Measurements from ENCODE around the gene FAF1. TPM values are rescaled to one million over a fixed set of nuclear protein-coding genes. Genes with fewer than 3 reads are reported as not detected.

FAF1 gene
- total and polyA plus RNA-seq, 2 donors (not counting 1 experiment from before 2014, with no cell fraction given): 39.6 to 40.0 TPM

- no peak for DNase-seq (ENCODE audit: low read depth in 2 of 2)
- H3K4me1 ChIP-seq (ENCODE audit: control insufficient read depth, extremely low read depth, insufficient read depth, low read length): no peaks in the 10 kb centered on the region
- no peaks in the 10 kb centered on the region for H3K79me2 ChIP-seq (ENCODE audit: control insufficient read depth, insufficient read depth, low read length)
- no peaks in the 10 kb centered on the region for H3K27me3 ChIP-seq (ENCODE audit: control insufficient read depth, insufficient read depth, low read length)
- H3K36me3 ChIP-seq (ENCODE audit: control insufficient read depth, insufficient read depth, low read length): no peaks in the 10 kb centered on the region
- no peak overlapping the region for H3K4me2 ChIP-seq (ENCODE audit: extremely low read depth, insufficient read depth, low read length)
- H3K9me3 ChIP-seq (ENCODE audit: control insufficient read depth, insufficient read depth, low read depth, low read length): no peaks in the 10 kb centered on the region
- H3K27ac ChIP-seq (ENCODE audit: insufficient read depth, low read length): no peak overlapping the region
- H3K4me3 ChIP-seq (replicated peaks in 1 of 4; ENCODE audit: control extremely low read depth in 1 of 4, insufficient read depth in 1 of 4, low read depth in 3 of 4, low read length in 4 of 4): no peak overlapping the region
- H3K9ac ChIP-seq (ENCODE audit: insufficient read depth, low read length): no peak overlapping the region
- no peaks in the 10 kb centered on the region for H4K20me1 ChIP-seq (ENCODE audit: control insufficient read depth, extremely low read depth, insufficient read depth, low read length)
- TF ChIP-seq CTCF (conservative IDR thresholded peaks at IDR 0.05 in 1 of 2, IDR thresholded peaks at IDR 0.05 in 1 of 2; ENCODE audit: low read depth in 1 of 2, low read length in 2 of 2) (no peak), EZH2 (IDR thresholded peaks at IDR 0.05; ENCODE audit: low read length, missing control alignments) (no peak)
- H2AFZ ChIP-seq (ENCODE audit: low read length): no peak overlapping the region
Observed at GRCh38 chr1:50609508-50609907, 350.6 kb downstream of the FAF1 start.

GRCh38 chr1:50605186-50605875 is 354.7 kb downstream of the FAF1 start:
- peak; percentile 29 to 45 for DNase-seq (ENCODE audit: low read depth in 2 of 2)
- no peak overlapping the region for H3K4me2 ChIP-seq (ENCODE audit: extremely low read depth, insufficient read depth, low read length)
- no peaks in the 10 kb centered on the region for H3K79me2 ChIP-seq (ENCODE audit: control insufficient read depth, insufficient read depth, low read length)
- H4K20me1 ChIP-seq (ENCODE audit: control insufficient read depth, extremely low read depth, insufficient read depth, low read length): no peaks in the 10 kb centered on the region
- no peak overlapping the region for H3K27ac ChIP-seq (ENCODE audit: insufficient read depth, low read length)
- H3K4me1 ChIP-seq (ENCODE audit: control insufficient read depth, extremely low read depth, insufficient read depth, low read length): peaks cover 2% of the 10 kb centered on the region
- TF ChIP-seq EZH2 (IDR thresholded peaks at IDR 0.05; ENCODE audit: low read length, missing control alignments) (no peak), CTCF (conservative IDR thresholded peaks at IDR 0.05 in 1 of 2, IDR thresholded peaks at IDR 0.05 in 1 of 2; ENCODE audit: low read depth in 1 of 2, low read length in 2 of 2) (peak; percentile 59 to 62)
- H3K36me3 ChIP-seq (ENCODE audit: control insufficient read depth, insufficient read depth, low read length): no peaks in the 10 kb centered on the region
- H2AFZ ChIP-seq (ENCODE audit: low read length): no peak overlapping the region
- no peak overlapping the region for H3K9ac ChIP-seq (ENCODE audit: insufficient read depth, low read length)
- H3K27me3 ChIP-seq (ENCODE audit: control insufficient read depth, insufficient read depth, low read length): no peaks in the 10 kb centered on the region
- H3K4me3 ChIP-seq (replicated peaks in 1 of 4; ENCODE audit: control extremely low read depth in 1 of 4, insufficient read depth in 1 of 4, low read depth in 3 of 4, low read length in 4 of 4): no peak overlapping the region
- no peaks in the 10 kb centered on the region for H3K9me3 ChIP-seq (ENCODE audit: control insufficient read depth, insufficient read depth, low read depth, low read length)

- TF ChIP-seq EZH2 (IDR thresholded peaks at IDR 0.05; ENCODE audit: low read length, missing control alignments) (no peak), CTCF (conservative IDR thresholded peaks at IDR 0.05 in 1 of 2, IDR thresholded peaks at IDR 0.05 in 1 of 2; ENCODE audit: low read depth in 1 of 2, low read length in 2 of 2) (no peak)
- no peaks in the 10 kb centered on the region for H3K79me2 ChIP-seq (ENCODE audit: control insufficient read depth, insufficient read depth, low read length)
- H3K4me3 ChIP-seq (replicated peaks in 1 of 4; ENCODE audit: control extremely low read depth in 1 of 4, insufficient read depth in 1 of 4, low read depth in 3 of 4, low read length in 4 of 4): no peak overlapping the region
- H3K4me2 ChIP-seq (ENCODE audit: extremely low read depth, insufficient read depth, low read length): no peak overlapping the region
- H3K36me3 ChIP-seq (ENCODE audit: control insufficient read depth, insufficient read depth, low read length): no peaks in the 10 kb centered on the region
- no peak overlapping the region for H2AFZ ChIP-seq (ENCODE audit: low read length)
- H3K27ac ChIP-seq (ENCODE audit: insufficient read depth, low read length): no peak overlapping the region
- peaks cover 2% of the 10 kb centered on the region for H3K4me1 ChIP-seq (ENCODE audit: control insufficient read depth, extremely low read depth, insufficient read depth, low read length)
- no peaks in the 10 kb centered on the region for H3K9me3 ChIP-seq (ENCODE audit: control insufficient read depth, insufficient read depth, low read depth, low read length)
- no peaks in the 10 kb centered on the region for H4K20me1 ChIP-seq (ENCODE audit: control insufficient read depth, extremely low read depth, insufficient read depth, low read length)
- no peak overlapping the region for H3K9ac ChIP-seq (ENCODE audit: insufficient read depth, low read length)
- H3K27me3 ChIP-seq (ENCODE audit: control insufficient read depth, insufficient read depth, low read length): no peaks in the 10 kb centered on the region
- no peak for DNase-seq (ENCODE audit: low read depth in 2 of 2)
Observed at GRCh38 chr1:50604580-50604979, 355.5 kb downstream of the FAF1 start.
